B cell (primary cell): ENCODE data around the gene RPSA. TPM values are rescaled to one million over a fixed set of nuclear protein-coding genes. Genes with fewer than 3 reads are reported as not detected.

Experiments
- ATAC-seq: fragments of 200-7000 bp; cut with Tn5 transposase; one replicate; pipeline ENCODE4 v1.10.0; 2021; ENCODE audit warnings: low read depth, mild to moderate bottlenecking, moderate number of reproducible peaks, moderate library complexity
- CTCF ChIA-PET: fragments of 350-600 bp; sonication (Branson Sonifier 250); formaldehyde crosslinking; loops from one replicate; lab custom pipeline; 2021; ENCODE audit warnings: antibody characterized with exemption, inconsistent platforms; lab: Charles Lee
- POLR2A ChIA-PET: fragments of 350-600 bp; sonication (Branson Sonifier 250); formaldehyde crosslinking; loops from one replicate; lab custom pipeline; 2021; ENCODE audit warnings: antibody characterized with exemption; lab: Charles Lee
- DNase-seq: peaks from one replicate; pipeline ENCODE4 v3.0.0; 2013
- H2AFZ ChIP-seq: 2 replicates; pipeline ENCODE4 v1.6.1; 2012; ENCODE audit warnings: mild to moderate bottlenecking, low read depth, low read length; ENCODE audit not compliant: insufficient read depth, poor library complexity, severe bottlenecking
- H3K27ac ChIP-seq, 2 donors: 1 replicate in 1 of 2; 2 replicates in 1 of 2; pipeline ENCODE4 v1.5.1; 2012 to 2013; ENCODE audit warnings: low read length in 2 of 2, mild to moderate bottlenecking in 2 of 2, moderate library complexity in 1 of 2
- H3K27me3 ChIP-seq, 4 experiments: fragments of 200-600 bp in 1 of 4; sonication (generic) in 1 of 4; replicated peaks in 1 of 4; 1 replicate in 2 of 4; 2 replicates in 2 of 4; pipeline versions ENCODE4 v1.6.1 to v1.7.0; 2013 to 2016; ENCODE audit warnings: low read length in 3 of 4, mild to moderate bottlenecking in 2 of 4, mixed read lengths in 1 of 4, moderate library complexity in 1 of 4; ENCODE audit not compliant: insufficient read depth in 4 of 4, control insufficient read depth in 3 of 4; ENCODE audit errors: control extremely low read depth in 1 of 4
- H3K36me3 ChIP-seq, 2 experiments: replicated peaks in 1 of 2; 1 replicate in 1 of 2; 2 replicates in 1 of 2; pipeline versions ENCODE4 v1.6.1 to v1.7.1; 2013; ENCODE audit warnings: low read length in 1 of 2; ENCODE audit not compliant: insufficient read depth in 2 of 2, control insufficient read depth in 1 of 2; ENCODE audit errors: control extremely low read depth in 1 of 2, extremely low read depth in 1 of 2
- H3K4me1 ChIP-seq, 2 donors: fragments of 200-600 bp in 1 of 2; sonication (generic) in 1 of 2; 1 replicate in 1 of 2; 2 replicates in 1 of 2; pipeline versions ENCODE4 v1.5.1 to v1.6.1; 2013 to 2017; ENCODE audit warnings: low read length in 2 of 2; ENCODE audit not compliant: control insufficient read depth in 2 of 2, insufficient read depth in 2 of 2
- H3K4me2 ChIP-seq: replicated peaks from 2 replicates; pipeline ENCODE3; 2012; ENCODE audit warnings: mild to moderate bottlenecking, low read depth, low read length; ENCODE audit not compliant: poor library complexity, severe bottlenecking
- H3K4me3 ChIP-seq, 5 experiments: fragments of 200-600 bp in 1 of 5; sonication (generic) in 1 of 5; 1 replicate in 3 of 5; 2 replicates in 2 of 5; pipeline versions ENCODE4 v1.5.1 to v1.7.0; 2011 to 2016; ENCODE audit warnings: low read length in 4 of 5, mild to moderate bottlenecking in 4 of 5, low read depth in 2 of 5, control low read depth in 1 of 5, moderate library complexity in 1 of 5; ENCODE audit not compliant: insufficient read depth in 1 of 5; ENCODE audit errors: control extremely low read depth in 1 of 5, extremely low read depth in 1 of 5
- H3K79me2 ChIP-seq: fragments of 200-600 bp; sonication (generic); one replicate; pipeline ENCODE4 v1.6.0; 2016; ENCODE audit warnings: low read length; ENCODE audit not compliant: control insufficient read depth, insufficient read depth
- H3K9ac ChIP-seq: fragments of 200-600 bp; sonication (generic); 2 replicates; pipeline ENCODE4 v1.6.1; 2017; ENCODE audit warnings: mild to moderate bottlenecking, low read length, moderate library complexity
- H3K9me3 ChIP-seq, 3 donors: one replicate each; pipeline versions ENCODE4 v1.6.1 to v1.7.1; 2013; ENCODE audit warnings: low read length in 2 of 3; ENCODE audit not compliant: control insufficient read depth in 2 of 3, insufficient read depth in 1 of 3; ENCODE audit errors: control extremely low read depth in 1 of 3
- H4K20me1 ChIP-seq: 2 replicates; pipeline ENCODE4 v1.6.0; 2012; ENCODE audit warnings: mild to moderate bottlenecking, low read length; ENCODE audit not compliant: insufficient read depth, control insufficient read depth, poor library complexity, severe bottlenecking
- H3K27ac Mint-ChIP-seq: one replicate; pipeline ENCODE4 v1.8.0; 2021; ENCODE audit warnings: mixed read lengths
- H3K27me3 Mint-ChIP-seq: one replicate; pipeline ENCODE4 v1.8.0; 2021; ENCODE audit warnings: mixed read lengths
- H3K4me1 Mint-ChIP-seq: one replicate; pipeline ENCODE4 v1.8.0; 2021; ENCODE audit warnings: mixed read lengths
- H3K4me3 Mint-ChIP-seq: one replicate; pipeline ENCODE4 v1.8.0; 2021; ENCODE audit warnings: mixed read lengths
- H3K9me3 Mint-ChIP-seq: one replicate; pipeline ENCODE4 v1.8.0; 2022; ENCODE audit warnings: mixed read lengths; ENCODE audit not compliant: insufficient read depth
- EZH2 ChIP-seq: IDR thresholded peaks from 2 replicates; pipeline ENCODE4 v1.6.1; 2012; ENCODE audit warnings: borderline replicate concordance, low read depth, mild to moderate bottlenecking, moderate library complexity, low read length; ENCODE audit not compliant: insufficient read depth, poor library complexity, severe bottlenecking
- WGBS: methylation state at CpG from one replicate; pipeline ENCODE4 v1.1.5; 2013; ENCODE audit warnings: missing lambda C conversion rate; ENCODE audit not compliant: insufficient coverage; 5-methylcytosine and 5-hydroxymethylcytosine counted together
- intact Hi-C: fragments of 100-400 bp; cut with micrococcal nuclease; formaldehyde crosslinking; loops from one replicate; pipeline ENCODE4 v1.10.0; 2022
- polyA plus RNA-seq: library from polyadenylated mRNA; depleted of rRNA; stranded (reverse); fragments of >200 nt; gene quantifications from 2 replicates; pipeline ENCODE4 v1.2.3, GENCODE V29; 2012
- total RNA-seq, 2 donors: library from RNA; stranded (reverse); fragments of 120-200 nt in 1 of 2; gene quantifications; 1 replicate in 1 of 2; 2 replicates in 1 of 2; pipeline versions ENCODE4 v1.2.3 to v1.2.4, GENCODE V29; 2013 to 2022
- TF ChIP-seq, protein P1 (sequence below): fragments of 200-600 bp; IDR thresholded peaks from one replicate; pipeline ENCODE4 v1.8.0; 2022; ENCODE audit warnings: antibody characterized with exemption, mild to moderate bottlenecking

The RPSA gene
- total and polyA plus RNA-seq, 2 donors (not counting 1 experiment from before 2014, with no cell fraction given): 1,460 to 2,522 TPM

DNA sequence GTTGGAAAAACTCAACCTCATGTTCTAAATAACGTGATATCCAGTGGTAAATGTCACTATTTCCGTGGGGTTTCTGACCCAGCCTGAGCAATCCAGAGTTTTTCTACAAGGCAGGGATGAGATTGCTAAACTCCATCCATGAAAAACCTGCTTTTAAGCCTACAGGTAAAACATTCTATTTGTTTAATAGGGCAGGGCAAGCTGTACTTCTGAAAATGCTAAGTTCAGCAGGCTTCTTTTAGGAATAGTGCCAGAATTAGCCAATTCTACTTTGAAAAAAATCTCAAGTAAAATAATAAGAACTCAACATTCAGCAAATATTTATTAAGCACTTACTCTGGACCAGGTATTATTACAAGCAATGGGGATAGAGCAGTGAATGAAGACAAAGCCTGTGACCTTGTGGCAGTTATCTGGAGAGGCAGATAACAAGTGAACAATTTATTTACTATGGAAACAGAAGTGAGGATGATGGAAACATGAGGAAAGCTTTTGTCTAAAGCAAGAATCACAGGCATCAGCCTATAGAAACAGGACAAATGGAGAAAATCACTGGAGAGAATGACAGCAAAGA, 13.3 kb downstream of the RPSA start:
- H3K27me3 Mint-ChIP-seq: no peaks in the 10 kb centered on the region
- no peak for TF ChIP-seq EZH2
- TF ChIP-seq, protein P1, sequence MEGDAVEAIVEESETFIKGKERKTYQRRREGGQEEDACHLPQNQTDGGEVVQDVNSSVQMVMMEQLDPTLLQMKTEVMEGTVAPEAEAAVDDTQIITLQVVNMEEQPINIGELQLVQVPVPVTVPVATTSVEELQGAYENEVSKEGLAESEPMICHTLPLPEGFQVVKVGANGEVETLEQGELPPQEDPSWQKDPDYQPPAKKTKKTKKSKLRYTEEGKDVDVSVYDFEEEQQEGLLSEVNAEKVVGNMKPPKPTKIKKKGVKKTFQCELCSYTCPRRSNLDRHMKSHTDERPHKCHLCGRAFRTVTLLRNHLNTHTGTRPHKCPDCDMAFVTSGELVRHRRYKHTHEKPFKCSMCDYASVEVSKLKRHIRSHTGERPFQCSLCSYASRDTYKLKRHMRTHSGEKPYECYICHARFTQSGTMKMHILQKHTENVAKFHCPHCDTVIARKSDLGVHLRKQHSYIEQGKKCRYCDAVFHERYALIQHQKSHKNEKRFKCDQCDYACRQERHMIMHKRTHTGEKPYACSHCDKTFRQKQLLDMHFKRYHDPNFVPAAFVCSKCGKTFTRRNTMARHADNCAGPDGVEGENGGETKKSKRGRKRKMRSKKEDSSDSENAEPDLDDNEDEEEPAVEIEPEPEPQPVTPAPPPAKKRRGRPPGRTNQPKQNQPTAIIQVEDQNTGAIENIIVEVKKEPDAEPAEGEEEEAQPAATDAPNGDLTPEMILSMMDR: no peak
- Histone ChIP-seq H3K9ac (no peak overlapping the region), H3K4me3 (no peak overlapping the region), H3K27me3 (no peaks in the 10 kb centered on the region), H2AFZ (no peak overlapping the region), H4K20me1 (no peaks in the 10 kb centered on the region), H3K36me3 (peaks cover 1% of the 10 kb centered on the region in 2 experiments), H3K27ac (no peak overlapping the region), H3K4me1 (no peaks in the 10 kb centered on the region), H3K79me2 (no peaks in the 10 kb centered on the region), H3K4me2 (no peak overlapping the region), H3K9me3 (no peaks in the 10 kb centered on the region)
- no peaks in the 10 kb centered on the region for H3K9me3 Mint-ChIP-seq
- ChIA-PET POLR2A (no interaction called here), CTCF (no interaction called here)
- H3K27ac Mint-ChIP-seq: no peak overlapping the region
- intact Hi-C loops: no loop called here
- H3K4me3 Mint-ChIP-seq: no peak overlapping the region
- peaks cover 12% of the 10 kb centered on the region for H3K4me1 Mint-ChIP-seq
- DNase-seq: no peak
- WGBS: 100% methylated on average over 2 of the region's 2 CpGs
- no peak for ATAC-seq

GRCh38 chr3:39420543-39420942, 14.0 kb downstream of the RPSA start:
- no peak overlapping the region for H2AFZ ChIP-seq
- WGBS: no CpG with 5 or more reads among the region's 2 CpGs
- H3K27me3 ChIP-seq: no peaks in the 10 kb centered on the region
- H3K9ac ChIP-seq: no peak overlapping the region
- Mint-ChIP-seq H3K4me3 (no peak overlapping the region), H3K27ac (no peak overlapping the region), H3K4me1 (peaks cover 12% of the 10 kb centered on the region), H3K9me3 (no peaks in the 10 kb centered on the region), H3K27me3 (no peaks in the 10 kb centered on the region)
- ATAC-seq (no peak), DNase-seq (no peak)
- ChIA-PET CTCF (no interaction called here), POLR2A (no interaction called here)
- TF ChIP-seq EZH2: no peak
- TF ChIP-seq, protein P1: no peak
- H3K36me3 ChIP-seq: peaks cover 0 to 1% of the 10 kb centered on the region in 2 experiments
- no peak overlapping the region for H3K4me2 ChIP-seq
- intact Hi-C loops: no loop called here
- no peaks in the 10 kb centered on the region for H4K20me1 ChIP-seq
- H3K27ac ChIP-seq: no peak overlapping the region
- no peaks in the 10 kb centered on the region for H3K79me2 ChIP-seq
- H3K9me3 ChIP-seq: no peaks in the 10 kb centered on the region
- no peaks in the 10 kb centered on the region for H3K4me1 ChIP-seq
- H3K4me3 ChIP-seq: no peak overlapping the region
